CD14-positive monocyte (primary cell): ENCODE results near the gene RBFOX2. TPM values are rescaled to one million over a fixed set of nuclear protein-coding genes. Genes with fewer than 3 reads are reported as not detected.

Experiments
- DNase-seq, 3 donors: peaks; one replicate each; pipeline ENCODE4 v3.0.0-alpha.2; 2011 to 2022
- H2AFZ ChIP-seq: 2 replicates; pipeline ENCODE4 v1.6.0; 2012; ENCODE audit warnings: mild to moderate bottlenecking, low read depth, low read length, inconsistent platforms; ENCODE audit not compliant: insufficient read depth, poor library complexity, severe bottlenecking
- H3K27ac ChIP-seq, 2 donors: 1 replicate in 1 of 2; 2 replicates in 1 of 2; pipeline ENCODE4 v1.5.1; 2012 to 2013; ENCODE audit warnings: low read length in 2 of 2, control low read depth in 1 of 2, inconsistent platforms in 1 of 2, low read depth in 1 of 2, mild to moderate bottlenecking in 1 of 2
- H3K27me3 ChIP-seq, 2 donors: one replicate each; pipeline versions ENCODE4 v1.6.0 to v1.6.1; 2011 to 2013; ENCODE audit warnings: low read length in 2 of 2; ENCODE audit not compliant: control insufficient read depth in 2 of 2, insufficient read depth in 2 of 2
- H3K36me3 ChIP-seq, 2 donors: replicated peaks in 1 of 2; 1 replicate in 1 of 2; 2 replicates in 1 of 2; pipeline versions ENCODE4 v1.5.1 to v1.6.1; 2012 to 2013; ENCODE audit warnings: low read length in 2 of 2, control low read depth in 1 of 2, inconsistent platforms in 1 of 2, mild to moderate bottlenecking in 1 of 2; ENCODE audit not compliant: insufficient read depth in 2 of 2, control insufficient read depth in 1 of 2
- H3K4me1 ChIP-seq, 2 donors: 1 replicate in 1 of 2; 2 replicates in 1 of 2; pipeline versions ENCODE4 v1.5.1 to v1.6.1; 2012 to 2013; ENCODE audit warnings: low read length in 2 of 2, control low read depth in 1 of 2, inconsistent platforms in 1 of 2, mild to moderate bottlenecking in 1 of 2, moderate library complexity in 1 of 2; ENCODE audit not compliant: insufficient read depth in 2 of 2, control insufficient read depth in 1 of 2
- H3K4me2 ChIP-seq: replicated peaks from 2 replicates; pipeline ENCODE3; 2012; ENCODE audit warnings: low read length, moderate library complexity, mild to moderate bottlenecking; ENCODE audit not compliant: poor library complexity, severe bottlenecking; ENCODE audit errors: extremely low read depth
- H3K4me3 ChIP-seq, 3 experiments: fragments of 200-600 bp in 1 of 3; sonication (generic) in 1 of 3; replicated peaks in 1 of 3; 1 replicate in 2 of 3; 2 replicates in 1 of 3; pipeline ENCODE4 v1.5.1; 2011 to 2013; ENCODE audit warnings: low read length in 3 of 3, mild to moderate bottlenecking in 3 of 3, control low read depth in 2 of 3, low read depth in 2 of 3, inconsistent platforms in 1 of 3, moderate library complexity in 1 of 3
- H3K79me2 ChIP-seq: 2 replicates; pipeline ENCODE4 v1.6.0; 2012; ENCODE audit warnings: mild to moderate bottlenecking, control low read depth, inconsistent platforms, low read length, moderate library complexity; ENCODE audit not compliant: insufficient read depth
- H3K9ac ChIP-seq: 2 replicates; pipeline ENCODE4 v1.6.0; 2017; ENCODE audit warnings: low read length, mild to moderate bottlenecking; ENCODE audit not compliant: insufficient read depth, poor library complexity, severe bottlenecking
- H3K9me3 ChIP-seq, 2 donors: replicated peaks in 1 of 2; 1 replicate in 1 of 2; 2 replicates in 1 of 2; pipeline versions ENCODE4 v1.5.1 to v1.6.1; 2012 to 2013; ENCODE audit warnings: low read length in 2 of 2, control low read depth in 1 of 2; ENCODE audit not compliant: control insufficient read depth in 1 of 2, insufficient read depth in 1 of 2
- H4K20me1 ChIP-seq: 2 replicates; pipeline ENCODE4 v1.6.0; 2012; ENCODE audit warnings: mild to moderate bottlenecking, low read length, control low read depth, moderate library complexity; ENCODE audit not compliant: insufficient read depth
- H3K27ac Mint-ChIP-seq, 7 donors: one replicate each; pipeline ENCODE4 v1.8.0; 2020; ENCODE audit warnings: mild to moderate bottlenecking in 7 of 7, mixed read lengths in 7 of 7, moderate library complexity in 6 of 7, inconsistent platforms in 2 of 7
- H3K27me3 Mint-ChIP-seq, 3 donors: one replicate each; pipeline ENCODE4 v1.8.0; 2021 to 2022; ENCODE audit warnings: low read depth in 3 of 3, mild to moderate bottlenecking in 3 of 3, mixed read lengths in 3 of 3, moderate library complexity in 3 of 3, inconsistent platforms in 1 of 3
- H3K36me3 Mint-ChIP-seq, 2 donors: one replicate each; pipeline ENCODE4 v1.8.0; 2020; ENCODE audit warnings: mixed read lengths in 2 of 2, inconsistent platforms in 1 of 2, mild to moderate bottlenecking in 1 of 2
- H3K4me1 Mint-ChIP-seq: one replicate; pipeline ENCODE4 v1.8.0; 2020; ENCODE audit warnings: mild to moderate bottlenecking, mixed read lengths
- H3K4me3 Mint-ChIP-seq, 2 donors: one replicate each; pipeline ENCODE4 v1.8.0; 2020; ENCODE audit warnings: mild to moderate bottlenecking in 2 of 2, mixed read lengths in 2 of 2, moderate library complexity in 1 of 2
- H3K9me3 Mint-ChIP-seq, 7 donors: one replicate each; pipeline ENCODE4 v1.8.0; 2020 to 2022; ENCODE audit warnings: mixed read lengths in 7 of 7, mild to moderate bottlenecking in 6 of 7, moderate library complexity in 6 of 7, inconsistent platforms in 2 of 7
- WGBS: methylation state at CpG from one replicate; pipeline ENCODE4 v1.1.5; 2013; ENCODE audit warnings: missing lambda C conversion rate; ENCODE audit not compliant: insufficient coverage; 5-methylcytosine and 5-hydroxymethylcytosine counted together
- intact Hi-C, 2 donors: fragments of 100-400 bp; cut with micrococcal nuclease; formaldehyde crosslinking; loops; one replicate each; pipeline versions ENCODE4 v1.15.0 to v1.15.1; 2023
- polyA plus RNA-seq, 3 donors: library from polyadenylated mRNA; depleted of rRNA in 1 of 3; unstranded in 2 of 3; stranded (reverse) in 1 of 3; fragments of 300-500 nt in 2 of 3; fragments of >200 nt in 1 of 3; fragmentation: Illumina TruSeq in 2 of 3; gene quantifications; 1 replicate in 2 of 3; 2 replicates in 1 of 3; pipeline ENCODE4 v1.2.3, GENCODE V29; 2012 to 2021
- TF ChIP-seq, protein P1 (sequence below): fragments of 200-600 bp; IDR thresholded peaks from one replicate; pipeline ENCODE4 v1.8.0; 2022; ENCODE audit warnings: antibody characterized with exemption, mild to moderate bottlenecking

Gene RBFOX2
- polyA plus RNA-seq, 3 donors, result not detected

DNA sequence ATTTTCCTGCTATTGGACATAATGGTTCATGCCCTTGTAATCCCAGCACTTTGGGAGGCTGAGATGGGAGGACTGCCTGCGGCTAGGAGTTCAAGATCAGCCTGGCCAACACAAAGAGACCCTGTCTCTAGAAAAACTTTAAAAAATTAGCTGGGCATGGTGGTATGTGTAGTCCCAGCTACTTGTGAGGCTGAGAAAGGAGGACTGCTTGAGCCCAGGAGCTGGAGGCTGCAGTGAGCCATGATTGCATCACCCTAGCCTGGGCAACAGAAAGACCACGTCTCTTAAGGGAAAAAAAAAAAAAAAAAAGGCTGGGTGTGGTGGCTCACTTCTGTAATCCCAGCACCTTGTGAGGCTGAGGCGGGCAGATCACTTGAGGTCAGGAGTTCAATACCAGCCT, 217.0 kb downstream of the RBFOX2 start:
- no peak overlapping the region for H3K4me3 ChIP-seq
- no peaks in the 10 kb centered on the region for H3K36me3 ChIP-seq
- Mint-ChIP-seq H3K36me3 (no peaks in the 10 kb centered on the region), H3K9me3 (peaks cover 0 to 9% (median 3%) of the 10 kb centered on the region in 7 donors), H3K27me3 (peaks cover 0 to 2% (median 1%) of the 10 kb centered on the region in 3 donors), H3K4me1 (no peaks in the 10 kb centered on the region), H3K4me3 (no peak overlapping the region), H3K27ac (no peak overlapping the region)
- DNase-seq, result no peak
- no peaks in the 10 kb centered on the region for H3K4me1 ChIP-seq
- H3K4me2 ChIP-seq, result no peak overlapping the region
- TF ChIP-seq, protein P1, sequence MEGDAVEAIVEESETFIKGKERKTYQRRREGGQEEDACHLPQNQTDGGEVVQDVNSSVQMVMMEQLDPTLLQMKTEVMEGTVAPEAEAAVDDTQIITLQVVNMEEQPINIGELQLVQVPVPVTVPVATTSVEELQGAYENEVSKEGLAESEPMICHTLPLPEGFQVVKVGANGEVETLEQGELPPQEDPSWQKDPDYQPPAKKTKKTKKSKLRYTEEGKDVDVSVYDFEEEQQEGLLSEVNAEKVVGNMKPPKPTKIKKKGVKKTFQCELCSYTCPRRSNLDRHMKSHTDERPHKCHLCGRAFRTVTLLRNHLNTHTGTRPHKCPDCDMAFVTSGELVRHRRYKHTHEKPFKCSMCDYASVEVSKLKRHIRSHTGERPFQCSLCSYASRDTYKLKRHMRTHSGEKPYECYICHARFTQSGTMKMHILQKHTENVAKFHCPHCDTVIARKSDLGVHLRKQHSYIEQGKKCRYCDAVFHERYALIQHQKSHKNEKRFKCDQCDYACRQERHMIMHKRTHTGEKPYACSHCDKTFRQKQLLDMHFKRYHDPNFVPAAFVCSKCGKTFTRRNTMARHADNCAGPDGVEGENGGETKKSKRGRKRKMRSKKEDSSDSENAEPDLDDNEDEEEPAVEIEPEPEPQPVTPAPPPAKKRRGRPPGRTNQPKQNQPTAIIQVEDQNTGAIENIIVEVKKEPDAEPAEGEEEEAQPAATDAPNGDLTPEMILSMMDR, result no peak
- H3K27me3 ChIP-seq, result no peaks in the 10 kb centered on the region
- H3K9me3 ChIP-seq, result no peaks in the 10 kb centered on the region
- H3K79me2 ChIP-seq, result no peaks in the 10 kb centered on the region
- intact Hi-C loops, result no loop called here
- H3K9ac ChIP-seq, result no peak overlapping the region
- no peak overlapping the region for H3K27ac ChIP-seq
- 100% methylated on average over 1 of the region's 3 CpGs for WGBS
- H4K20me1 ChIP-seq, result no peaks in the 10 kb centered on the region
- no peak overlapping the region for H2AFZ ChIP-seq

DNA sequence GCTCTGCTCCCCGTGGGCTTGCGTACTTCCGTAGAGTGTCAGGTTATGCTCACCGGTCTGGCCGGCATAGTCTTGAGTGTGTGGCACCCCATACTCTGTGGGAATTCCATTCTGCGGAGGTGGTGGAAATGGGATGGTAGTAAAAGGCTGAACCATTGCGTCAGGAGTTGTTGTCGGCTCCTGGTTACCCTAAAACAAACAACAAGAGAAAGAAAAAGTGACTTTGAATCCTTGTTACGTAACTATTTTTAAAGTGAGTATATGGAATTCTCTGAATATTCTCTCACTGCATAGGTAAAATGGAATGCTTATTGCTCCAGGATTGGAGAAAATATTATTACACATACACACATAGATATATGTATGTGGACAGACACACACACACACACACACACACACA, 218.8 kb downstream of the RBFOX2 start:
- Histone ChIP-seq H3K4me3 (no peak overlapping the region), H3K4me1 (no peaks in the 10 kb centered on the region), H3K9ac (no peak overlapping the region), H4K20me1 (no peaks in the 10 kb centered on the region), H3K27ac (no peak overlapping the region), H3K79me2 (no peaks in the 10 kb centered on the region), H3K36me3 (no peaks in the 10 kb centered on the region), H2AFZ (no peak overlapping the region), H3K27me3 (no peaks in the 10 kb centered on the region), H3K4me2 (no peak overlapping the region), H3K9me3 (no peaks in the 10 kb centered on the region)
- H3K27me3 Mint-ChIP-seq, result peaks cover 0 to 2% (median 1%) of the 10 kb centered on the region in 3 donors
- peaks cover 0 to 9% (median 3%) of the 10 kb centered on the region in 7 donors for H3K9me3 Mint-ChIP-seq
- TF ChIP-seq, protein P1, result no peak
- no peak overlapping the region for H3K4me3 Mint-ChIP-seq
- DNase-seq, result no peak
- no peaks in the 10 kb centered on the region for H3K36me3 Mint-ChIP-seq
- intact Hi-C loops, result no loop called here
- no peaks in the 10 kb centered on the region for H3K4me1 Mint-ChIP-seq
- 100% methylated on average over 4 of the region's 9 CpGs for WGBS
- no peak overlapping the region for H3K27ac Mint-ChIP-seq
